Neural cell (in vitro differentiated cells): Measurements from ENCODE around the gene PARP12. TPM values are rescaled to one million over a fixed set of nuclear protein-coding genes. Genes with fewer than 3 reads are reported as not detected.

ENCODE experiments used
- H2AFZ ChIP-seq: fragments of 200-600, 300-800 bp; sonication (generic), shearing (Covaris generic); 2 replicates; pipeline ENCODE4 v1.6.0; 2014; ENCODE audit warnings: low read depth, mild to moderate bottlenecking, antibody characterized with exemption, low read length, moderate library complexity
- H3F3A ChIP-seq: fragments of 200-600 bp; shearing (Covaris generic); 2 replicates; pipeline ENCODE4 v1.6.1; 2016; ENCODE audit warnings: mild to moderate bottlenecking, moderate library complexity, mixed read lengths, antibody characterized with exemption, low read length; ENCODE audit not compliant: insufficient read depth, poor library complexity, severe bottlenecking
- H3K27ac ChIP-seq: fragments of 200-600, 300-800 bp; sonication (generic), shearing (Covaris generic); 2 replicates; pipeline ENCODE4 v1.5.1; 2014; ENCODE audit warnings: mild to moderate bottlenecking, low read length, moderate library complexity
- H3K27me3 ChIP-seq: fragments of 300-800, 200-600 bp; sonication (generic), shearing (Covaris generic); 2 replicates; pipeline ENCODE4 v1.6.0; 2014; ENCODE audit warnings: mild to moderate bottlenecking, low read depth, low read length, moderate library complexity; ENCODE audit not compliant: insufficient read depth
- H3K36me3 ChIP-seq: fragments of 300-800, 200-600 bp; sonication (generic), shearing (Covaris generic); 2 replicates; pipeline ENCODE4 v1.5.1; 2014; ENCODE audit warnings: mild to moderate bottlenecking, antibody characterized with exemption, low read length, moderate library complexity; ENCODE audit not compliant: insufficient read depth
- H3K4me2 ChIP-seq: fragments of 300-800, 200-600 bp; sonication (generic), shearing (Covaris generic); 2 replicates; pipeline ENCODE4 v1.6.0; 2014; ENCODE audit warnings: mild to moderate bottlenecking, low read length
- H3K4me3 ChIP-seq: fragments of 300-800, 200-600 bp; sonication (generic), shearing (Covaris generic); 2 replicates; pipeline ENCODE4 v1.5.1; 2014; ENCODE audit warnings: mild to moderate bottlenecking, low read length, moderate library complexity
- H3K79me2 ChIP-seq: fragments of 200-600 bp; shearing (Covaris generic); replicated peaks from 2 replicates; pipeline ENCODE4 v1.6.0; 2014; ENCODE audit warnings: mild to moderate bottlenecking, low read length, moderate library complexity; ENCODE audit not compliant: insufficient read depth
- H3K9ac ChIP-seq: fragments of 300-800, 200-600 bp; sonication (generic), shearing (Covaris generic); 2 replicates; pipeline ENCODE4 v1.6.1; 2016; ENCODE audit warnings: mild to moderate bottlenecking, low read length, mixed read lengths
- H3K9me2 ChIP-seq: fragments of 200-600 bp; shearing (Covaris generic); 2 replicates; pipeline ENCODE4 v1.6.1; 2016; ENCODE audit warnings: mild to moderate bottlenecking, low read length, mixed read lengths; ENCODE audit not compliant: insufficient read depth
- H3K9me3 ChIP-seq: fragments of 200-600, 300-800 bp; sonication (generic), shearing (Covaris generic); 2 replicates; pipeline ENCODE4 v1.6.1; 2016; ENCODE audit warnings: mild to moderate bottlenecking, mixed run types, low read length, moderate library complexity, mixed read lengths
- H4K20me1 ChIP-seq: fragments of 200-600 bp; shearing (Covaris generic); 2 replicates; pipeline ENCODE4 v1.6.1; 2016; ENCODE audit warnings: mild to moderate bottlenecking, mixed run types; ENCODE audit not compliant: insufficient read depth
- CTCF ChIP-seq: fragments of 450-650 bp; IDR thresholded peaks from 2 replicates; pipeline ENCODE4 v1.5.1; 2014; ENCODE audit warnings: antibody characterized with exemption, mild to moderate bottlenecking, moderate library complexity; ENCODE audit not compliant: poor library complexity, severe bottlenecking
- EP300 ChIP-seq: fragments of 450-650 bp; conservative IDR thresholded peaks from 2 replicates; pipeline ENCODE4 v1.6.1; 2014; ENCODE audit warnings: antibody characterized with exemption, mild to moderate bottlenecking, moderate library complexity; ENCODE audit not compliant: poor library complexity, severe bottlenecking
- EZH2 ChIP-seq: fragments of 200-600, 300-800 bp; shearing (Covaris generic), sonication (generic); IDR thresholded peaks from 2 replicates; pipeline ENCODE4 v1.6.1; 2014; ENCODE audit warnings: antibody characterized with exemption, low read length, borderline replicate concordance, mild to moderate bottlenecking; ENCODE audit not compliant: insufficient read depth, poor library complexity, severe bottlenecking
- MXI1 ChIP-seq: fragments of 450-650 bp; conservative IDR thresholded peaks from 2 replicates; pipeline ENCODE4 v1.6.1; 2014; ENCODE audit warnings: antibody characterized with exemption, mild to moderate bottlenecking; ENCODE audit not compliant: poor library complexity, severe bottlenecking
- POLR2AphosphoS5 ChIP-seq: IDR thresholded peaks from 2 replicates; pipeline ENCODE4 v1.6.1; 2012
- RAD21 ChIP-seq: fragments of 450-650 bp; conservative IDR thresholded peaks from 2 replicates; pipeline ENCODE4 v1.6.1; 2014; ENCODE audit warnings: antibody characterized with exemption, mild to moderate bottlenecking, moderate library complexity
- SMC3 ChIP-seq: fragments of 450-650 bp; conservative IDR thresholded peaks from 2 replicates; pipeline ENCODE4 v1.6.1; 2014; ENCODE audit warnings: antibody characterized with exemption, mild to moderate bottlenecking, moderate library complexity; ENCODE audit not compliant: poor library complexity
- TAF1 ChIP-seq: IDR thresholded peaks from 2 replicates; pipeline ENCODE4 v1.6.1; 2012; ENCODE audit warnings: low read depth
- polyA plus RNA-seq: library from polyadenylated mRNA; depleted of rRNA; stranded (reverse); fragments of >200 nt; gene quantifications from 2 replicates; pipeline ENCODE4 v1.2.3, GENCODE V29; 2014
- TF ChIP-seq, protein P1 (sequence below): IDR thresholded peaks from 2 replicates; pipeline ENCODE4 v1.6.1; 2012; ENCODE audit warnings: borderline replicate concordance

Gene PARP12
- polyA plus RNA-seq, 1 donor from 2014 or later = not detected

GRCh38 chr7:140082770-140083169 lies 20.0 kb upstream of the PARP12 start:
- Histone ChIP-seq H2AFZ (no peak overlapping the region), H3K4me2 (no peak overlapping the region), H4K20me1 (no peaks in the 10 kb centered on the region), H3K36me3 (no peaks in the 10 kb centered on the region), H3K4me3 (no peak overlapping the region), H3K27me3 (no peaks in the 10 kb centered on the region), H3K9me3 (no peaks in the 10 kb centered on the region), H3F3A (no peaks in the 10 kb centered on the region), H3K27ac (no peak overlapping the region), H3K79me2 (no peaks in the 10 kb centered on the region), H3K9ac (no peak overlapping the region), H3K9me2 (no peaks in the 10 kb centered on the region)
- TF ChIP-seq RAD21 (no peak), EZH2 (no peak)
- TF ChIP-seq, protein P1, sequence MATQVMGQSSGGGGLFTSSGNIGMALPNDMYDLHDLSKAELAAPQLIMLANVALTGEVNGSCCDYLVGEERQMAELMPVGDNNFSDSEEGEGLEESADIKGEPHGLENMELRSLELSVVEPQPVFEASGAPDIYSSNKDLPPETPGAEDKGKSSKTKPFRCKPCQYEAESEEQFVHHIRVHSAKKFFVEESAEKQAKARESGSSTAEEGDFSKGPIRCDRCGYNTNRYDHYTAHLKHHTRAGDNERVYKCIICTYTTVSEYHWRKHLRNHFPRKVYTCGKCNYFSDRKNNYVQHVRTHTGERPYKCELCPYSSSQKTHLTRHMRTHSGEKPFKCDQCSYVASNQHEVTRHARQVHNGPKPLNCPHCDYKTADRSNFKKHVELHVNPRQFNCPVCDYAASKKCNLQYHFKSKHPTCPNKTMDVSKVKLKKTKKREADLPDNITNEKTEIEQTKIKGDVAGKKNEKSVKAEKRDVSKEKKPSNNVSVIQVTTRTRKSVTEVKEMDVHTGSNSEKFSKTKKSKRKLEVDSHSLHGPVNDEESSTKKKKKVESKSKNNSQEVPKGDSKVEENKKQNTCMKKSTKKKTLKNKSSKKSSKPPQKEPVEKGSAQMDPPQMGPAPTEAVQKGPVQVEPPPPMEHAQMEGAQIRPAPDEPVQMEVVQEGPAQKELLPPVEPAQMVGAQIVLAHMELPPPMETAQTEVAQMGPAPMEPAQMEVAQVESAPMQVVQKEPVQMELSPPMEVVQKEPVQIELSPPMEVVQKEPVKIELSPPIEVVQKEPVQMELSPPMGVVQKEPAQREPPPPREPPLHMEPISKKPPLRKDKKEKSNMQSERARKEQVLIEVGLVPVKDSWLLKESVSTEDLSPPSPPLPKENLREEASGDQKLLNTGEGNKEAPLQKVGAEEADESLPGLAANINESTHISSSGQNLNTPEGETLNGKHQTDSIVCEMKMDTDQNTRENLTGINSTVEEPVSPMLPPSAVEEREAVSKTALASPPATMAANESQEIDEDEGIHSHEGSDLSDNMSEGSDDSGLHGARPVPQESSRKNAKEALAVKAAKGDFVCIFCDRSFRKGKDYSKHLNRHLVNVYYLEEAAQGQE = no peak

DNA sequence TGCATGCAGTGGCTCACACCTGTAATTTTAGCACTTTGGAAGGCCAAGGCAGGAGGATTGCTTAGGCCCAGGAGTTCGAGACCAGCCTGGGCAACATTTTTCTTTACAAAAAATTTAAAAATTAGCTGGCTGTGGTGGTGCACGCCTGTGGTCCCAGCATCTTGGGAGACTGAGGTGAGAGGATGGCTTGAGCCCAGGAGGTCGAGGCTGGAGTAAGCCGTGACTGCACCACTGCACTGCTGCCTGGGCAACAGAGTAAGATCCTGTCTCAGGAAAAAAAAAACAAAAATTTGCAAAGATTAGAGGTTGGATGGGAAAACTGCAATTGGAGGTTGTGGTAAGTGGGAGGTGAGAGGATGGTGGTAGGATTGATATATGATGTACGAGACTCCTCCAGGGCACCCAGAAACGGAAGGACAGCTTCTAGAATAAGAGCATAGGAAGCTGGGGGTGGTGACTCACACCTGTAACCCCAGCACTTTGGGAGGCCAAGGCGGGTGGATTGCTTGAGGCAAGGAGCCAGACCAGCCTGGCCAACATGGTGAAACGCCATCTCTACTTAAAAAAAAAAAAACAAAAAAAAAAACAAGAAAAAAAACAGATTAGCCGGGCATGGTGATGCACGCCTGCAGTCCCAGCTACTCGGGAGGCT lies 19.1 kb upstream of the PARP12 start:
- Histone ChIP-seq H3K79me2 (no peaks in the 10 kb centered on the region), H2AFZ (no peak overlapping the region)

More for the DNA sequence above, 19.1 kb upstream of the PARP12 start:
- no peaks in the 10 kb centered on the region for H4K20me1 ChIP-seq
- H3K9me3 ChIP-seq = no peaks in the 10 kb centered on the region
- H3K9me2 ChIP-seq = no peaks in the 10 kb centered on the region
- TF ChIP-seq TAF1 (no peak), EP300 (no peak), CTCF (no peak), MXI1 (no peak), SMC3 (no peak), EZH2 (no peak), POLR2AphosphoS5 (no peak), RAD21 (no peak)
- TF ChIP-seq, protein P1 = no peak
- no peak overlapping the region for H3K27ac ChIP-seq
- no peaks in the 10 kb centered on the region for H3K36me3 ChIP-seq
- H3K4me3 ChIP-seq = no peak overlapping the region
- no peak overlapping the region for H3K9ac ChIP-seq
- no peak overlapping the region for H3K4me2 ChIP-seq
- H3K27me3 ChIP-seq = no peaks in the 10 kb centered on the region
- no peaks in the 10 kb centered on the region for H3F3A ChIP-seq
